Measurements from ENCODE around the gene PCDHAC2.

PCDHAC2 gene

DNA sequence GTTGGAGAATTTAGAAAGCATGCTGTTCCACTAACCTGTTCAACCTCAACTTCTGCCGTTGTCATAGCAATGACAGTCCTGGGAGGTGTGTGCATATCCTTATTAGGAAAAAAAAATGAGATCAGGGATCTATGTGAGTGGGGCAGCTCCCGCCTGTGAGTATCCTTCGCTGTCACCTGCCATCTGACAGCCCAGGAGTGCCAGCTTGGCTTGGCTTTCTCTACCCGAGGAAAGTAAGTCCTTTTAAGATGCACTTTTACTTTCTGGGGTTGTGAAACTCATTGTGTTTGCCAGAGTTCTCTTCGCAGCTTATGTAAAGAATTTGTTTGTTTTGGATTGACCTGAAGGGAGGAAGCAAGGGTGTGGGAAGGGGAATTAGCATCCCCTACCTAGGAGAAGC is 21.8 kb downstream of the PCDHAC2 start:
- DNase-seq: no peak

DNA sequence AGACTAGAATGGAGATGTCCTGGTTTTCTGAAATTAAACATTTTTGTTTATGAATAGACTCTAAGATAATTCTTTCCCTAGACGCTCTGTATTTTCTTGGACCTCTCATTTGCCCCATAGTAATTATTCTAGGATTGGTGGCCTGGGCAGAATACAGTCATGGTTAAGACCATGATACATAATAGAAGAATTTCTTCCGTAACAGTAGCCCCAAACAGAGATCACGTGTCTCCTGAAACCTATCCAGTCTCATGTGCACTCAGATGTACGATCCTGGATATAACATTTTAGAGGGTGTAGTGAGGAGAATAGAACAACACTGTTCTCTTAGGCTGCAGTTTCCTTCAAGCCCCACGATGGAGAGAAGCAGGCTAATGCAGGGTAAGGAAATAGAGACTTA is 22.3 kb downstream of the PCDHAC2 start:
- DNase-seq: no peak

DNA sequence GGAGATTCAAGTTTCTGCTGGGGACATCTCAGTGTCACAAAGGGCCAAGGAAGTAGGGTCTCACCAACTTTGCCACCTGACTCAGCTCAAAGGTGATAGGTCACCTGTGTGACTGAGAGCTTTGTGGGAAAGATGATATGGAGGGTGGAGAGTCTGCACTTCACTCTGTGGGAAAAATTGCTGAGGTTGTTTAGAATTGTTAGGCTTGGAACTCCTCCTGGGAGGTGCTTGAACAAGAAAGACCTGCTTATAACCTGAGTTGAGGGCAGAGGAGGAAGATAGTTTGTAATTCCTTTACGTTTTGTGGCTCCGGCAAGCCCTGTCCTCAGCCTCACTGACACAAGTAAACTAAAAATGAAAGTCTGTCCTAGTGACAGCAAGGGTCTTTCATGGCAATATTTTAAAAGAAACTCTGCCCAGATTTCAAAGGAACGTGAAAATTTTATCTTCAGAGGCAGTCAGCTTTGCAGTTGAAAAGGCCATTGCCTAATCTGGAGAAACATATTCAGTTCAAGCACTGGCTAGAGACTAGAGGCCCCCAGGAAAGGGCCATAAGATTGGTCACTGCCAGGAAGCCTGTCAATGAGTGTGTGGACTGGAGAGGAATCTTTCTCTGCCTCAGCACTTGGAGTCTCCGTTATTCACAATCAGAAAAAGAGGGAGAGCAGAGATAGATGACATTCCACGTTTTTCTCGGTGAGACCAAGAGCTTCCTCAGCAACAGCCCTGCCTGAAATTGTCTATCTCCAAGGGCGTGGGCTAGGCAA is 23.2 kb downstream of the PCDHAC2 start:
- DNase-seq: no peak

DNA sequence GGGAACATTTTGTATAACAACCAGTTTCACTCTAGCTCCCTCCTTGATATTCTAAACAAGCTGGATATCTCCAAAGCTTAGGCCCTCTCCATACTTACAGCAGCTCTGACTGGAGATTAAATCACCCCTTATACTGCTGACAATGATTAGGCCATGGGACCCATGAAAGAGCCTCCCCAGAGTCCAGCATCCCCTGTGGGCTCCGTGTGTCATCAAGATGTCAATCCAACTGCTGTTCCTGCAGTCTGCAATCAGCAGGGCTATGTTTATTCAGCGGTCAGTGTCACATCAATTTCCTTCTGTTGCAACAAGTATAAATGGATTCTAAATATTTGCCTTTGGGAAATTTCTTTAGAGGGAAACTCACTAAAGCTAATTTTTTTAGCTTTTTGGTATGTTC is 26.6 kb downstream of the PCDHAC2 start:
- DNase-seq: no peak

DNA sequence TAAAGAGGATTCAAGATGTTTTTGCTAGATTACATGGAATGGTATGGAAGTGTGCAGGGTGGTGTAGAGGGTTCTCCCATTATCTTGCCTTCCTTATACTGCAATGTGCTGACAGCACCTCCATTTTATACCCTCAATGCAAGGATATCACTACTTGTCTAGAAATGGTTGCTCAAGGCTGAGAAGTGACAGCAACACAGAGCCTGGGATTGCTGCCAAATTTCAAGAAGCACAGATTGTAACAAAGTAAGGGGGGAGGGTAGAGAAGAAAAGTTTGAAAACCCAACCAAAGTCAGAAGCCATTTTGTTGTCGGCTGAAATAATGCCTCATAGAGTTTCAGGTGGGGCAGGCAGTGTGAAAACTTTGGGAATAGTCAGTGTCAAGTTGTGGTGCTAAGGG is 29.8 kb downstream of the PCDHAC2 start:
- DNase-seq: peak in 1 of 58 donors; percentile 30

DNA sequence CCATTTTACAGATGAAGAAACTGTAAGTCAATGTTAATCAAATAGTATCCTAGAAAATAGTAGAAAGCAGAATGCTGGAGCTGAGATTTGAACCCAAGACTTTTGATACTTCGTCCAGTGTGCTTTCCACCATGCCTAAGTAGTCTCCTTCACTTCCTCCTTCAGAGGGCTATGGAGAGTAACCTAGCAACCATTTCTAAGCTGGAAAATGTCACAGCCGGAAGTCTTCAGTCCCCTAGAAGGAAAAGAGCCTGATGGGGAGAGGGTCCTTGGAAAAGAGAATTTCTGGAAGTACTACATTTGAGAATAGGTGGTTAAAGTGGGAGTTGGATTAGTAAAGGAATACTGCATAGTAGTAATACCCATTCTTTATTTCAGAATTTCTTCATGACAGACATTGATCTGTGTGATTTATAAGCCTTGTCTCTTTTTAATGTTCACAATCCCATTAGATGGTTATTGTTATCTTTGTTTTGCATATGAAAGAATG is 32.7 kb downstream of the PCDHAC2 start:
- no peak for DNase-seq

DNA sequence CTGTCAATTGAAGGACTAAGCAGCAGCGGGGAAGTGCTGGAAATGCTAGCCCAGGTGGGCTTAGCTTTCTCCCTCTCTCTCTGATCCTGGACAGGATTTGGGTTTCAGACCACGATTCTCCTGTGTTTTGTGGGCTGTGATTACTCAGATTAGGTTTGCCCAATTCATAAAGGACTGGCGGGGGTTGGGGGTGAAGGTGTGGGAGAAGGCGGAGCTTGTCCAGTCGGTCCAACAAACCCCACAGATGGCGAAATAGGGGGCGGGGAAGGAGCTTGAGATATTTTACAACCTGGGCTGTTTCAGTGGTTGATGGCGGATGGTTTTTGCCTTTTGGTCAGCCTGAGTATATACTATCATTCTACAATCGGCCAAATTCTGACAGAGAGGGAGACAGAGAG is 35.2 kb downstream of the PCDHAC2 start:
- peak in 3 of 58 donors; percentile 46 to 56 (median 56) for DNase-seq

DNA sequence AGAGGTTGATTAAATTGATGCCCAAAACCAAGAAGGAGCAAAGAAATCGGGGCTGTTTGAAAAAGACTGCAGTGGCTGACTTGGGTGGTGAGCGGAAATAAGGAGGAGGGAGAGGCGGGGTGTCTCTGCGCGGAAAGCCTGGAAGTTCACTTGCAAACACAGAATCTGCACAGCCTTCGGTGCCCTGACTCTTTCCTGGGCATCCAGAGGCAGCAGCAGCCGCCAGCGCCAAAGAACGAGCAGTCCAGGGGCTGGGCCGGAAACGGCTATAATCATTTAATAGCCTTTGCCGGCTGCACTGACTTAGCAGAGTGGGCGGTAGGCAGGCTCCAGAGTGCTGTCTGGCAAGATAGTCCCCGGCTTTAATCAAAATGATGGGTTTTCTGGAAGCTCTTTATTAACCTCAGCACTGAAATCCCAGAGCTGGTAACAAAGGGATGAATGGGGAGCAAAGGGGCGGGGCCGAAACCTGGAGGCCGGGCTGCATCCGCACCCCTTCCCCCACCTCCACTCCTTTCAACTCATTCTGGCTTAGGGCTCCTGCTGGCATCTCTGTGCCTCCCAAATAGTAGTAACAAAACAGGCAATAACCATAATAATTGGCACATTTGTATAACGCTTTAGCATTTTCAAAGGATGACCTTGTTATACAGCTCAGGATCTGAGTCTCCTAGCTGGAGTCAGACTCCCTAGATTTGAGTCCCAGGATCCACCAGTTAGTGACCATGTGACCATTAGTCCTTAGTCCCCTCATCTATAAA is 35.7 kb downstream of the PCDHAC2 start:
- DNase-seq: peak in 20 of 58 donors; percentile 7 to 62 (median 28)

DNA sequence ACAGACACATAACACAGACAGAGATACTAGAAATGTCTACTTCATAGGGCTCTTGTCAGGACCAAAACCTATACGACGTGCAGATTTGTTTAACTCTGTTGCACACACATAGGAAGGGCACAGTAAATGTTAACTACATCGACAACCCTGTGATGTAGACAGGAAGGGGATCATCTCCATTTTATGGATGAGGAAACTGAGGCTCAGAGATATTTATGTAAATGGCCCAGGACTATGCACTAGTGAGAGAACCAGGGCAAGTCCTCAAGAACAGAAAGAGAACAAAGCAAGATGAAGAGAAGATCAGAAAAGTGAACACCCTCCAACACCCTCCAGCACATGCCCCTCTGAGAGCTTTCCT is 36.3 kb downstream of the PCDHAC2 start:
- no peak for DNase-seq

DNA sequence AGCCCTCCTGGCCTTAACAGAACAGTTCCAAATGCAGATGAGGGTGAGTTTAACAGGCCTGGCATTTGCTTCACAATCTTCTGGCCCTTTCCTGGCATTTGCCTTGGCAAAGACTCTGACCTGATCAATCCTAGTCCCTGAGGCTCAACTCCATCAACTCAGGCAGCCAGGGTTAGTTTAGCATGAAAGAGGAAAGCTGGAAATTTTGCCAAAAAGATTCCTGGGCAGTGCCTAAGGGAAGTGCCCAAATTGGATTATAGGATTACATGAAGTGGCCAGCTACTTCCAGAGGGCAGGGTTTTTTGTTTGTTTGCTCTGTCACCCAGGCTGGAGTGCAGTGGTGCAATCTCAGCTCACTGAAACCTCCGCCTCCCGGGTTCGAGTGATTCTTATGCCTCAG is 36.8 kb downstream of the PCDHAC2 start:
- no peak for DNase-seq

DNA sequence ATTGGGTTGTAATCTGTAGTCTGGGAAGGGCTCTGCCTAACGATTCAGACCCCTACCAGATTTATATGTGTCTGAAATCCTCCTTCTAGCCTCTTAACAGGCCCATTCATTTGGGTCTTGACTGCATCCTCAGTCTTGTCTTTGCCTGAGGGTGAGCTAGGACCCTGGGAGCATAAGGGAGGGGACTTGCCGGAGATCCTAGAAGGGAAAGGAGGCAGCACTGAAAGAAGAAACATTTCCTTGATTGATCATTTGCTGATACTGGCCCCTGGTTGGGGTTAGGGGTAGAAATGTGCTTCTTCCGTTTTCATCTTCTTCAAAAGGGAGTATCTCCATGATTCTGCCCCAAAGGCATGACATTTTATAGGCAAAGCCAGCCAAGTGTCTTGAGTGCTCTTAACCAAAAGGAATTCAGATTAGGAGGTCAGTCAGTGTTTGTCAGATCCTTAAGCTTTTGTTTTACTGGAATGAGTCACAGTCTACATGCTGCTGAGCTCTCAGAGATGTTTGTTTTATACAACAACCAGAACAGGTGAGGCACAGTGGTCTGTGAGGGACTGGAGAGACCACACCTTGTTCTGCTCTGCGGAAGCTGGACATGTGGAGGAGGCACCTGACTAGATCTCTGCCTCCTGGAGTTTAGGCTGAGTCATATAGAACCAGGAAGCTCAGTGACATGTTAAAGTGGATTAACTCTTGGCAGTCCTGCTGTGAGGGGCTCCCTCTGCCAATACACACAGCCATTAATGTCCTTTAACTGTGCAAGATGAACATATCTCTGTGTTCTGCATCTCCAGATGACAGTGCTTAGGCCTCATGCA is 37.7 kb downstream of the PCDHAC2 start:
- no peak for DNase-seq

DNA sequence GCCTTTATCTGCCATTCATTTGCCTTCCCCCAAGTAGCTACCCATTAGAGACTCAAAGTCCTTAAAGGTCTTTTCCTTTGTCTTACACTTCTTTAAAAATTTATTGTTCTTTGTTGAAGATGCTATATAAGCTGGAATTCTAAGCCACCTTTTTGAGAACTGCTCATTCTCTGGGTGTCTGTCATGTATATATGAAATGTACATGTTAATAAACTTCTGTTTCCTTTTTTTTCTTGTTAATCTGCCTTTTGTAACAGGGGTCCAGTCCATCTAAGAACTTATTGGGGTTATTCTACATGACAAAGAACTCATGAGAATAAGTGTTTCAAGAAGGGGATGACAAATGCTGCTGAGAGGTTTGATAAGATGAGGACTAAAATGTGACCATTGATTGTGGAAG is 41.5 kb downstream of the PCDHAC2 start:
- DNase-seq: no peak

DNA sequence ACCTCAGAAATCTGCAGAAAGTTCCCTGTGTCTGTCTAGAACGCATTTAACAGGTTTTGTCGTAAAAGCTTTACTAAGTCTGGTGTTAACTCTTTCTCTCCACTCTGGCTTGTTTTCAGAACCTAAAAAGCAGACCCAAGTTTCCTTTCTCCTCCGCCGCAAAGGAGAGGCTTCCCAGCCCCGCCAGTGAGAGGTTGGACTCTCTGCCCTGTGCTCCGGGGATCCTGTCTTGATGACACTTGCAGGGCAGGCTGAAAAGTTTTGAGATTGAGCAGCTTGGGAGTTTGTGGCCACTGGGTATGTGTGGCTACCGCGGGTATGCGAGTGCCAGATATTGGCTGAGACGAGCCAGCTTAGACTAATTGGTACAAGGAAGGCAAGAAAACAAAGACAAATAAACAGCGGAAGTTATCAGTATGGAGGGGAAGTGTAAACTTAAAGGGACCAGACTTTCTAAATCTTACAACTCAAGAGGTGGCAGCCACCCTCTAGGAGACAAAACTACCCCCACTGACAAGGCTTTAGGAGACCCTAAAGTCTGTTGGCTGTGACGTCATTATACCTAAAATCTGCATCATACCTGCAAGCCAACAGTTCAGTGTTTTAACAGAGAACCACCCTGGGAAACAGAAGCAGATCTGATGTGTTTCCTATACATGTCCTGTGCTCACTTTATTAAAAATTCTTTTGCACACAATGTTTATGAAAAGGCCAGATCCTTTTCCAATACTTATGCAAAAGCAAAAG is 43.9 kb downstream of the PCDHAC2 start:
- no peak for DNase-seq

DNA sequence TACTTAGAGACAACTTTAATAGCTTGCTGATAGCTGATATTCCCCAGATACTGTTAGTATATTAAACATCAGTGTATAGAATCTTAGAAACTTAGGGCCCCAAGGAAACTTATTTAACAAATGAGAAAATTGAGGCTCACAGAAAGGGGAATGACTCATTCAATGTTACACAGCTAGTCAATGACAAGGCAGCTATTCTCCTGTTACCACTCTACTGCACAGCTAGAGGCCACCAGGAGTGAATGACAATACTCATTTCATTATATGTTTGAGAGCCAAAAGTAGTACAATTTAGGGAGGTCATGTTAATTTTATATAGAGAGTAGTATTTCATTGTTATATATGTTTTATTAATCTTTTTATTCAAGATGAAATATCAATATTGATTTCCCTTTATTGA is 51.7 kb downstream of the PCDHAC2 start:
- DNase-seq: no peak

Data from anterior cingulate cortex (tissue), 58 donors.